ENCODE data around the gene RBM23. TPM values are rescaled to one million over a fixed set of nuclear protein-coding genes. Genes with fewer than 3 reads are reported as not detected.

Gene RBM23
- total and polyA plus RNA-seq, 9 of the 15 experiments (the other 6 are each of a cell fraction or from before 2014, with no cell fraction given) = 46.0 to 102 (median 58.5) TPM

DNA sequence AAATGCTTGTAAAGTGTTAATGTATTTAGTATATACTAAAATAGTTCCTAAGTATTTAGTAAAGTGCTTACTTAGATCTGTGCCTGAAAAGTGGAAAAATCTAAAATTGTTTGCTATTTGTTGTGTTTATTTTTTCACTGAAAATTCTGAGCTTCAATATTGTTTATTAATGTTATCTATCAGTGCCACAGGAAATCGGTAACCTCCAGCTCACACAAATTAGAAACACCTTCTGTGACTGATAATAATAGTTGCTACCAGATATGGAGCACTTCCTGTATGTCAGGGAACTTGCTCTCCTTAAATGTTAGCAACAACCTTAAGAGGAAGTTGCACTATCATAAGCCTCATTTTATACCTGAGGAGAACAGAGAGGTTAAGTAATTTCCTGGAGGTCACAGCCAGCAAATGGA, 48.1 kb downstream of the RBM23 start (continued):
- TF ChIP-seq KLF13 (tag; IDR thresholded peaks at IDR 0.05; ENCODE audit: borderline replicate concordance, low read depth) (no peak), ARNT (IDR thresholded peaks at IDR 0.05) (peak in 1 of 2 experiments; percentile 49; a peak in 1 of 4 replicates), NCOR1 (IDR thresholded peaks at IDR 0.05) (peak; percentile 62), SPI1 (IDR thresholded peaks at IDR 0.05; ENCODE audit: borderline replicate concordance, low read depth, low read length) (peak; percentile 72; the same call in 1 of the 2 replicates), SMARCE1 (IDR thresholded peaks at IDR 0.05) (0 out of 2 replicates have a peak, but pooled peaks have one; percentile 4), TRIM24 (IDR thresholded peaks at IDR 0.05) (0 out of 4 replicates have a peak, but pooled peaks of 1 of the 2 experiments have one; percentile 9), RAD51 (IDR thresholded peaks at IDR 0.05; ENCODE audit: borderline replicate concordance, low read depth) (no peak), ZKSCAN1 (IDR thresholded peaks at IDR 0.05; ENCODE audit: low read depth, low read length) (no peak), ZNF592 (IDR thresholded peaks at IDR 0.05) (peak; percentile 72), POU5F1 (IDR thresholded peaks at IDR 0.05; ENCODE audit: borderline replicate concordance, low read depth, low read length, partially characterized antibody) (no peak), ZNF586 (CRISPR knock-in tag; conservative IDR thresholded peaks at IDR 0.05) (no peak), TAF7 (tag; IDR thresholded peaks at IDR 0.05) (no peak), NCOA2 (IDR thresholded peaks at IDR 0.05; ENCODE audit: partially characterized antibody in 2 of 2) (no peak)
- TF ChIP-seq, protein P1, sequence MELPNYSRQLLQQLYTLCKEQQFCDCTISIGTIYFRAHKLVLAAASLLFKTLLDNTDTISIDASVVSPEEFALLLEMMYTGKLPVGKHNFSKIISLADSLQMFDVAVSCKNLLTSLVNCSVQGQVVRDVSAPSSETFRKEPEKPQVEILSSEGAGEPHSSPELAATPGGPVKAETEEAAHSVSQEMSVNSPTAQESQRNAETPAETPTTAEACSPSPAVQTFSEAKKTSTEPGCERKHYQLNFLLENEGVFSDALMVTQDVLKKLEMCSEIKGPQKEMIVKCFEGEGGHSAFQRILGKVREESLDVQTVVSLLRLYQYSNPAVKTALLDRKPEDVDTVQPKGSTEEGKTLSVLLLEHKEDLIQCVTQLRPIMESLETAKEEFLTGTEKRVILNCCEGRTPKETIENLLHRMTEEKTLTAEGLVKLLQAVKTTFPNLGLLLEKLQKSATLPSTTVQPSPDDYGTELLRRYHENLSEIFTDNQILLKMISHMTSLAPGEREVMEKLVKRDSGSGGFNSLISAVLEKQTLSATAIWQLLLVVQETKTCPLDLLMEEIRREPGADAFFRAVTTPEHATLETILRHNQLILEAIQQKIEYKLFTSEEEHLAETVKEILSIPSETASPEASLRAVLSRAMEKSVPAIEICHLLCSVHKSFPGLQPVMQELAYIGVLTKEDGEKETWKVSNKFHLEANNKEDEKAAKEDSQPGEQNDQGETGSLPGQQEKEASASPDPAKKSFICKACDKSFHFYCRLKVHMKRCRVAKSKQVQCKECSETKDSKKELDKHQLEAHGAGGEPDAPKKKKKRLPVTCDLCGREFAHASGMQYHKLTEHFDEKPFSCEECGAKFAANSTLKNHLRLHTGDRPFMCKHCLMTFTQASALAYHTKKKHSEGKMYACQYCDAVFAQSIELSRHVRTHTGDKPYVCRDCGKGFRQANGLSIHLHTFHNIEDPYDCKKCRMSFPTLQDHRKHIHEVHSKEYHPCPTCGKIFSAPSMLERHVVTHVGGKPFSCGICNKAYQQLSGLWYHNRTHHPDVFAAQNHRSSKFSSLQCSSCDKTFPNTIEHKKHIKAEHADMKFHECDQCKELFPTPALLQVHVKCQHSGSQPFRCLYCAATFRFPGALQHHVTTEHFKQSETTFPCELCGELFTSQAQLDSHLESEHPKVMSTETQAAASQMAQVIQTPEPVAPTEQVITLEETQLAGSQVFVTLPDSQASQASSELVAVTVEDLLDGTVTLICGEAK (IDR thresholded peaks at IDR 0.05) = peak; percentile 67; the same call in 1 of the 2 replicates
- TF ChIP-seq, protein P1 (CRISPR knock-in tag; IDR thresholded peaks at IDR 0.05) = no peak

Data from K562 (cell line).